Loucy (cell line): ENCODE data around the gene NRARP.

Experiments used
- H2AFZ ChIP-seq: fragments of 200-600 bp; sonication (generic); 2 replicates; pipeline ENCODE4 v1.6.0; 2016; ENCODE audit warnings: antibody characterized with exemption, mild to moderate bottlenecking, low read length, moderate library complexity
- H3F3A ChIP-seq: fragments of 200-600 bp; 2 replicates; pipeline ENCODE4 v1.6.0; 2016; ENCODE audit warnings: antibody characterized with exemption, low read depth, mild to moderate bottlenecking
- H3K27me3 ChIP-seq: fragments of 200-600 bp; sonication (generic); 2 replicates; pipeline ENCODE4 v1.6.1; 2014; ENCODE audit warnings: low read length, mild to moderate bottlenecking; ENCODE audit not compliant: insufficient read depth, poor library complexity, severe bottlenecking
- H3K36me3 ChIP-seq: fragments of 200-600 bp; sonication (generic); 2 replicates; pipeline ENCODE4 v1.6.1; 2016; ENCODE audit warnings: low read length; ENCODE audit not compliant: insufficient read depth
- H3K4me1 ChIP-seq: fragments of 200-600 bp; sonication (generic); 2 replicates; pipeline ENCODE4 v1.5.1; 2014; ENCODE audit warnings: low read length, mild to moderate bottlenecking; ENCODE audit not compliant: insufficient read depth, poor library complexity, severe bottlenecking
- H3K4me2 ChIP-seq: fragments of 200-600 bp; sonication (generic); 2 replicates; pipeline ENCODE4 v1.6.0; 2014; ENCODE audit warnings: antibody characterized with exemption, low read length, low read depth, mild to moderate bottlenecking; ENCODE audit not compliant: poor library complexity, severe bottlenecking
- H3K4me3 ChIP-seq: fragments of 200-600 bp; sonication (generic); 2 replicates; pipeline ENCODE4 v1.5.1; 2014; ENCODE audit warnings: low read length, mild to moderate bottlenecking, mixed read lengths; ENCODE audit not compliant: poor library complexity, severe bottlenecking
- H3K79me2 ChIP-seq: fragments of 200-600 bp; sonication (generic); 2 replicates; pipeline ENCODE4 v1.6.1; 2014; ENCODE audit warnings: low read length; ENCODE audit not compliant: insufficient read depth
- H3K9ac ChIP-seq: fragments of 200-600 bp; sonication (generic); 2 replicates; pipeline ENCODE4 v1.6.0; 2014; ENCODE audit warnings: mild to moderate bottlenecking, low read depth, low read length, moderate library complexity; ENCODE audit not compliant: poor library complexity, severe bottlenecking
- H3K9me2 ChIP-seq: fragments of 200-600 bp; sonication (generic); replicated peaks from 2 replicates; pipeline ENCODE4 v1.6.1; 2016; ENCODE audit warnings: low read depth, low read length, mixed read lengths
- H3K9me3 ChIP-seq: fragments of 200-600 bp; sonication (generic); 2 replicates; pipeline ENCODE4 v1.6.1; 2014; ENCODE audit warnings: mild to moderate bottlenecking, antibody characterized with exemption, low read length, low read depth; ENCODE audit not compliant: insufficient read depth
- H4K20me1 ChIP-seq: fragments of 200-600 bp; sonication (generic); 2 replicates; pipeline ENCODE4 v1.6.0; 2014; ENCODE audit warnings: antibody characterized with exemption, low read length, mild to moderate bottlenecking; ENCODE audit not compliant: insufficient read depth, poor library complexity, severe bottlenecking
- CTCF ChIP-seq: fragments of 200-600 bp; sonication (generic); conservative IDR thresholded peaks from 2 replicates; pipeline ENCODE4 v1.5.1; 2014; ENCODE audit warnings: mild to moderate bottlenecking, antibody characterized with exemption, low read length
- EZH2phosphoT487 ChIP-seq: fragments of 200-600 bp; IDR thresholded peaks from 2 replicates; pipeline ENCODE4 v1.6.1; 2018; ENCODE audit warnings: antibody characterized with exemption, mild to moderate bottlenecking, moderate library complexity, borderline replicate concordance

NRARP gene

GRCh38 chr9:137325799-137326198 is 23.7 kb upstream of the NRARP start:
- H3K9me3 ChIP-seq: peaks cover 8% of the 10 kb centered on the region; the same call in 1 of the 2 replicates
- no peaks in the 10 kb centered on the region for H3F3A ChIP-seq
- H3K4me2 ChIP-seq: no peak overlapping the region
- H3K4me3 ChIP-seq: no peak overlapping the region
- no peak for TF ChIP-seq EZH2phosphoT487
- TF ChIP-seq CTCF: no peak
- H3K4me1 ChIP-seq: peaks cover 9% of the 10 kb centered on the region
- no peaks in the 10 kb centered on the region for H3K79me2 ChIP-seq
- no peak overlapping the region for H2AFZ ChIP-seq
- no peak overlapping the region for H3K9ac ChIP-seq
- H3K36me3 ChIP-seq: no peaks in the 10 kb centered on the region
- H4K20me1 ChIP-seq: no peaks in the 10 kb centered on the region
- no peaks in the 10 kb centered on the region for H3K9me2 ChIP-seq
- no peaks in the 10 kb centered on the region for H3K27me3 ChIP-seq

- Histone ChIP-seq H3K27me3 (no peaks in the 10 kb centered on the region), H3K4me3 (no peak overlapping the region), H3F3A (no peaks in the 10 kb centered on the region), H3K9me3 (peaks cover 8% of the 10 kb centered on the region; the same call in 1 of the 2 replicates), H3K9me2 (no peaks in the 10 kb centered on the region), H3K36me3 (no peaks in the 10 kb centered on the region), H3K79me2 (no peaks in the 10 kb centered on the region), H2AFZ (no peak overlapping the region), H4K20me1 (no peaks in the 10 kb centered on the region), H3K4me2 (no peak overlapping the region), H3K4me1 (peaks cover 14% of the 10 kb centered on the region), H3K9ac (no peak overlapping the region)
- TF ChIP-seq EZH2phosphoT487: no peak
- TF ChIP-seq CTCF: no peak
Measured at GRCh38 chr9:137325124-137325523, 23.1 kb upstream of the NRARP start.

- Histone ChIP-seq H3K36me3 (no peaks in the 10 kb centered on the region), H3F3A (no peaks in the 10 kb centered on the region), H4K20me1 (no peaks in the 10 kb centered on the region), H3K4me2 (no peak overlapping the region), H3K4me1 (peaks cover 21% of the 10 kb centered on the region), H3K9ac (no peak overlapping the region), H3K9me2 (no peaks in the 10 kb centered on the region), H3K27me3 (no peaks in the 10 kb centered on the region), H3K9me3 (peaks cover 8% of the 10 kb centered on the region; the same call in 1 of the 2 replicates), H2AFZ (no peak overlapping the region), H3K79me2 (no peaks in the 10 kb centered on the region), H3K4me3 (no peak overlapping the region)
- no peak for TF ChIP-seq CTCF
- TF ChIP-seq EZH2phosphoT487: no peak
Measured at GRCh38 chr9:137323531-137324331, 21.7 kb upstream of the NRARP start.
